ENCODE measurements around the gene S100P.

- TF ChIP-seq YY1 (IDR thresholded peaks at IDR 0.05; ENCODE audit: insufficient read depth, insufficient read length) (no peak), ZNF274 (IDR thresholded peaks at IDR 0.05; ENCODE audit: low read depth, low read length) (no peak)
Measured at GRCh38 chr4:6699903-6700302, 6.2 kb downstream of the S100P start.

Data from NT2/D1 (cell line).